SJSA1 (cell line): Measurements from ENCODE around the gene POLG. TPM values are rescaled to one million over a fixed set of nuclear protein-coding genes. Genes with fewer than 3 reads are reported as not detected.

Experiments
- DNase-seq, 2 experiments: peaks; one replicate each; pipeline ENCODE4 v3.0.0-alpha.2; 2015 to 2020; ENCODE audit warnings: low spot score in 2 of 2, low read depth in 1 of 2
- H3K27ac ChIP-seq: fragments of 250-450 bp; sonication (Bioruptor Pico); 2 replicates; pipeline ENCODE4 v1.5.1; 2020; ENCODE audit warnings: mild to moderate bottlenecking, moderate library complexity
- H3K27me3 ChIP-seq: fragments of 250-450 bp; sonication (Bioruptor Pico); replicated peaks from 2 replicates; pipeline ENCODE4 v1.5.1; 2020; ENCODE audit warnings: mild to moderate bottlenecking, moderate library complexity
- H3K36me3 ChIP-seq: fragments of 250-450 bp; sonication (Bioruptor Pico); 2 replicates; pipeline ENCODE4 v1.5.1; 2020; ENCODE audit warnings: mild to moderate bottlenecking
- H3K4me1 ChIP-seq: fragments of 250-450 bp; sonication (Bioruptor Pico); replicated peaks from 2 replicates; pipeline ENCODE4 v1.6.1; 2021; ENCODE audit warnings: mild to moderate bottlenecking
- H3K4me3 ChIP-seq: fragments of 250-450 bp; sonication (Bioruptor Pico); 2 replicates; pipeline ENCODE4 v1.5.1; 2020; ENCODE audit warnings: mild to moderate bottlenecking
- H3K9me3 ChIP-seq: fragments of 250-450 bp; sonication (Bioruptor Pico); replicated peaks from 2 replicates; pipeline ENCODE4 v1.5.1; 2020; ENCODE audit warnings: mild to moderate bottlenecking
- total RNA-seq: library from RNA; depleted of rRNA; stranded (reverse); fragments of >200 nt; shearing (Covaris generic); gene quantifications from 2 replicates; pipeline ENCODE4 v1.2.3, GENCODE V29; 2014

POLG gene
- total RNA-seq, 1 experiment from 2014 or later: 54.9 TPM

- no peak for DNase-seq
- no peak overlapping the region for H3K27ac ChIP-seq
- peaks cover 29% of the 10 kb centered on the region for H3K4me1 ChIP-seq
- peaks cover 70% of the 10 kb centered on the region for H3K36me3 ChIP-seq
- H3K4me3 ChIP-seq: no peak overlapping the region
- H3K9me3 ChIP-seq: no peaks in the 10 kb centered on the region
- no peaks in the 10 kb centered on the region for H3K27me3 ChIP-seq
Observed at GRCh38 chr15:89332446-89332845, 2.2 kb downstream of the POLG start.

DNA sequence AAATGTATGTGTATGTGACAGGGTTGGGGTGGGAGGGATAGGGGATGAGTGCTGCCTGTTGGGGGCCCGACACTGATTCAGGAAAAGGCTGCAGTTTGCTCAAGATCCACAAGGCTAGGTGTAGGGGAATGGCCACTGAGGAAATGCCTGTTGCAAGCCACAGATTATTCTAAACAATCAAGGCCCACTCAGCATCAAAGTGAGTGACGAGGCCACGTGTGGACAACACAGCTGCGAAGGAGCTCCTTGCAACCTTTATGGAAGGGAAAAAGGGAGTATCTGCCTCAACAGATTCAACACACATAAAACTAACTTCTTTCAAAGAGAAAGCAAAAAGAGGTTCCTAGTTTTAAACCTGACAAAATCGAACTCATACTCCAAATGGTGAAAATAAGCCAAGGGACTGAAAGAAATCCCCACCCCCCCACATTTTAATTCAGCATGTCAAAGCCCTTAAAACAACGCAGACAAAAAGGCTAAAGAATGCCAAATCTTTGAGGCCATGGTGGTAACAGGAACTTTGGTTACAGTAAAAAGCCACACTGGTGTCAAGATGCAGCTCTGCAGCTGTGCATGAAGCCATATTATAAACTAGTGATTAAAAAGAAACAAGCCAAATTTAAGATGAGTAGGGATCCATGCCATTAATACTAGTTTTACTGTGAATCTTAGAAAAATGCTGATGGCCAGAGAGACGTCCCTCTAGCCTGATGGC lies 3.6 kb downstream of the POLG start:
- H3K27ac ChIP-seq: no peak overlapping the region
- no peak overlapping the region for H3K4me3 ChIP-seq
- H3K27me3 ChIP-seq: no peaks in the 10 kb centered on the region
- DNase-seq: no peak
- peaks cover 84% of the 10 kb centered on the region for H3K36me3 ChIP-seq
- no peaks in the 10 kb centered on the region for H3K9me3 ChIP-seq
- peaks cover 29% of the 10 kb centered on the region for H3K4me1 ChIP-seq

- no peak for DNase-seq
- Histone ChIP-seq H3K4me1 (peaks cover 23% of the 10 kb centered on the region), H3K36me3 (peaks cover 93% of the 10 kb centered on the region), H3K9me3 (no peaks in the 10 kb centered on the region), H3K4me3 (no peak overlapping the region), H3K27ac (no peak overlapping the region), H3K27me3 (no peaks in the 10 kb centered on the region)
Observed at GRCh38 chr15:89330119-89330518, 4.5 kb downstream of the POLG start.

GRCh38 chr15:89329329-89330084 lies 5.1 kb downstream of the POLG start:
- Histone ChIP-seq H3K4me3 (no peak overlapping the region), H3K36me3 (peaks cover 95% of the 10 kb centered on the region), H3K4me1 (peaks cover 23% of the 10 kb centered on the region), H3K9me3 (no peaks in the 10 kb centered on the region), H3K27ac (no peak overlapping the region), H3K27me3 (no peaks in the 10 kb centered on the region)
- DNase-seq: no peak

DNA sequence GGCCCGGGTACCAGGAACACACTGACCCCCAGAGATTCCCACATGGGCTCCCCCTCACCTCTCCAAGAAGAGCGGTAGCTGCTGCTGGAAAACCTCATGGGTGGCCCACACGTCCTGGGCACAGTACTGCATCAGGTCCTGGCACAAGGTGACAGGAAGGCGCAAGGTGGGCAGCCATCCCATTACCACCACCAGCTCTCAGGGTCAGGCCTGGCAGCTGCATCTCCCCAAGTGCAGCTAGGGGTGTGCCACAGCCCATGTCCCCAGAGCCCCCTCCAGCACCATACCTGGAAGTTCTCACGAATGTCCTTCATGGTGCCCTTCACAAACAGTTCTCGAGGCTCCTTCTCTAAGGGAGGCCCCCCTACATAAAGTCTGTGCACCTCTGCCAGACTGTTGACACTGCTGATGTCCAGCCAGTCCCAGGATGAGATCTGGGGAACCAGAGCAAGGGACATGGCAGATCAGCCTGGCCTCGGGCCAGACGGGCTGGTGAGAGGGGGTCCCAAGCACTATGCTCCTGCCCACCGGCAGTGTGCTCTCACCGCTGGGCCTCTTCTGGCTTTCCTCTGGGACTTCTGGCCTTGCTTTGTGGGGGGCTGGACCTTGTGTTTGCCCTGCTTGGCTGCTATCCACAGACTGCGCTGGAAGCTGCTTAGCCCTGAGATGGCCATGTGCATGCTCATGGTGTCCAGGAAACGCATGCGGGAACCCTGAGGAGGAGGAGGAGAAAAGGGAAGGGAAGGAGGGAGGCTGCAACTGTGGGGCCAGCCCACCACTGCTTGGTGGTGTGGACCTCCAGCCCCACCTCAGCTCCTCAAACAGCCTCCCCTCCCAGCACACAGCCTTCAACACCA lies 6.0 kb downstream of the POLG start:
- DNase-seq: no peak
- H3K4me3 ChIP-seq: no peak overlapping the region

DNA sequence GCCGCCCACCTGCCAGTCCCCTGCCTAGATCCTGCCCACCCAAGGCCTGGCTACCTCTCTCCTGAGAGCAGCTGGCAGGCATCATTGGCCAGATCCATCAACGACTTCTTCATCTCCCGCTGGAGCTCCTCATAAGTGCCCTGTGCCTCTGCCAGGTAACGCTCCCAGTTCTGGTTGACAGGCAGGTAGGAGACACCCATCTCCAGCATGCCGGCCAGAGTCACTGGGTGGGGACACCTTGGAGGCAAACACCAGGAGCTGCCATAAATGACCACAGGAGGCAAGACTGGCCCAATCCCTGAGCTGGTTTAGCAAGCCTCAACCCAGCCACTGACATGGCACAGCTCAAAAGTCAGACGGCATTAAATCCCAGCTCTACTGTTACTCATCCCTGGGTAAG lies 7.5 kb downstream of the POLG start:
- Histone ChIP-seq H3K27ac (no peak overlapping the region), H3K27me3 (no peaks in the 10 kb centered on the region), H3K4me3 (no peak overlapping the region), H3K36me3 (peaks cover 97% of the 10 kb centered on the region), H3K9me3 (no peaks in the 10 kb centered on the region), H3K4me1 (0 out of 2 replicates have a peak, but pooled peaks cover 7% of the 10 kb centered on the region)
- DNase-seq: no peak

More for the DNA sequence above, 6.0 kb downstream of the POLG start:
- Histone ChIP-seq H3K36me3 (peaks cover 95% of the 10 kb centered on the region), H3K9me3 (no peaks in the 10 kb centered on the region), H3K4me1 (peaks cover 19% of the 10 kb centered on the region), H3K27me3 (no peaks in the 10 kb centered on the region), H3K27ac (no peak overlapping the region)

DNA sequence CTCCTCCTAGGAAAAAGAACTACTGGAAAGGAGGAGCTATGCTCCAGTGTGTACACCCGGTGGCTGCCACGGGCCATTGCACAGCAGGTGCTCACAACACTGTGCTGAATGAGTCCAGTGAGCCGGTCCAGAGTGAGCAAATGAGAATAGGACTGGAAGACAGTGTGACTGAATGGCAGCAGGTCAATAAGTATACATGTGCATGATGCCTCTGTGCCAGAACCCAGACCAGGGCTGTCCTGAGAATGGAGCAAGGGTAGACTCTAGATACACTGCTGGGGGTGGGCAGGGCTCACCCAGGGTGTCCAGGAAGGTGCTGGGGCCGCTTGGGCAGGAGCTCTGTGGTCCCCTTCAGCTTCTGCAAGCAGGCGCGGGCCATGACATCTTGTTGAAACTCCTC lies 8.3 kb downstream of the POLG start:
- Histone ChIP-seq H3K4me1 (no peaks in the 10 kb centered on the region), H3K27ac (no peak overlapping the region), H3K4me3 (no peak overlapping the region), H3K36me3 (peaks cover 97% of the 10 kb centered on the region), H3K27me3 (no peaks in the 10 kb centered on the region), H3K9me3 (no peaks in the 10 kb centered on the region)
- no peak for DNase-seq

DNA sequence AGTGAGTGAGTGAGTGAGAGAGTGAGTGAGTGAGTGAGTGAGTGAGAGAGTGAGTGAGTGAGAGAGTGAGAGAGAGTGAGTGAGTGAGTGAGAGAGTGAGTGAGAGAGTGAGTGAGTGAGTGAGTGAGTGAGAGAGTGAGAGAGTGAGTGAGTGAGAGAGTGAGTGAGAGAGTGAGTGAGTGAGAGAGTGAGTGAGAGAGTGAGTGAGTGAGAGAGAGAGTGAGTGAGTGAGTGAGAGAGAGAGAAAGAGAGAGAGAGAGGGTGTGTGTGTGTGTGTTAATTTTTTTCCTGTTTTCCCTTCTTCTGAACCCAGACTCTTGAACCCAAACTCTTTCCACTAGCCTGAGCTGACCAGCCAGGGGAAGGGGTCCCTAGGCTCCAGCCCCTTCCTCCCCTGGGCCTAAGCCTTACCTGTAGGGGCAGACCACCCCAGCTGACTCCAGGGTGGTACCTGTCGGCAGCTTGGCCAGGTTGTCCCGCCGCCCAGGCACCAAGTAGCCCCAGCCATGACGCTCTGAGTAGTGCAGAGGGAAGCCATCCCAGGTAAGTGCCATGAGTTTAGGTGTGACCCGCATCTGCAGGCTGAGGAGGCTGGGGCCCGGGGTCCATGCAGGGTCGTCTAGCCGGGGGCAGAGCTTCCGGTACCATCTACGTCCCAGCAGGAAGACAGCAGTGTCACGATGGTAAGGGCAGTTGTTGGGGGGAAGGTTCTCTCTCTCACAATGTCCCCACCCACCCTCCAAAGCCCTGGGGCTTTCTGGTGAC lies 9.4 kb downstream of the POLG start:
- peaks cover 97% of the 10 kb centered on the region for H3K36me3 ChIP-seq

DNA sequence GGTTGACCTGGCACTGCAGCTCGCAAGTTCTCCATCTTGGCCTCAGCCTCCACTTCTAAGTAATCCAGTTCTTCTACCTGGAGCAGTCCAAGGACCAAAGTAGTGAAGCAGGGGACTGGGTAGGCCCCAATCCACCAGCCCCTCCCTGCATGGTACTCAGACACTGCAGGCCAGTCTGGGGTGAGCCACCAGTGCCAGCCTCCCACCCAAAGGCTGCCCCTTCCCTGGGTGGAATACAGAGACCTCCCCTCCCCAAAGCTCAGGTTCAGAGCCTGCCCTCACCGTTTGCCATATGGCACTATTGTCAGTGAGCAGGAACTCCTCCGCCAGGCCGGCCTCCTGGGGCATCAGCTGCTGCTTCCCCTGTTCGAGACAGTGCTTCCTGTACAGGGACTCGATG lies 10.8 kb downstream of the POLG start:
- Histone ChIP-seq H3K4me3 (no peak overlapping the region), H3K27me3 (no peaks in the 10 kb centered on the region), H3K36me3 (peaks cover 97% of the 10 kb centered on the region), H3K9me3 (no peaks in the 10 kb centered on the region), H3K4me1 (no peaks in the 10 kb centered on the region), H3K27ac (no peak overlapping the region)
- no peak for DNase-seq

More for the DNA sequence above, 9.4 kb downstream of the POLG start:
- Histone ChIP-seq H3K9me3 (no peaks in the 10 kb centered on the region), H3K4me1 (no peaks in the 10 kb centered on the region), H3K4me3 (no peak overlapping the region), H3K27me3 (no peaks in the 10 kb centered on the region), H3K27ac (no peak overlapping the region)
- no peak for DNase-seq

DNA sequence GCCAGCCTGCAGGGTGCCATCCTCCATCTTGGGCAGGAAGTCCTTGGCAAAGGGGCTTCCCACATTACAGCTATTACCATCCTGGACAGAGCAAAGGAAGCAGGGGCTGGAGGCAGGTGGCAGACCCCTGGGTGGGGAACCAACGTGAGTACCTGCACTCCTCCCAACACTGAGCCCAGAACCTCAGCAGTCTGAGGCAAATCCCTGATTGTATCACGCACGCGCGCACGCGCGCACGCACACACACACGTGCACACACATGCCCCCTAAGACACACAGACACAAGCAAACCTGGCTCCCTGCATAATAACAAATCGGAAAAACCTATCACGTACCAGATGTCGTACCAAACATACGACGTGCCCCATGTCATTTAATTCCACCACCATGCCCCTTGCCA lies 11.8 kb downstream of the POLG start:
- Histone ChIP-seq H3K9me3 (no peaks in the 10 kb centered on the region), H3K36me3 (peaks cover 97% of the 10 kb centered on the region), H3K4me1 (no peaks in the 10 kb centered on the region), H3K27ac (no peak overlapping the region), H3K27me3 (no peaks in the 10 kb centered on the region), H3K4me3 (no peak overlapping the region)
- DNase-seq: no peak

DNA sequence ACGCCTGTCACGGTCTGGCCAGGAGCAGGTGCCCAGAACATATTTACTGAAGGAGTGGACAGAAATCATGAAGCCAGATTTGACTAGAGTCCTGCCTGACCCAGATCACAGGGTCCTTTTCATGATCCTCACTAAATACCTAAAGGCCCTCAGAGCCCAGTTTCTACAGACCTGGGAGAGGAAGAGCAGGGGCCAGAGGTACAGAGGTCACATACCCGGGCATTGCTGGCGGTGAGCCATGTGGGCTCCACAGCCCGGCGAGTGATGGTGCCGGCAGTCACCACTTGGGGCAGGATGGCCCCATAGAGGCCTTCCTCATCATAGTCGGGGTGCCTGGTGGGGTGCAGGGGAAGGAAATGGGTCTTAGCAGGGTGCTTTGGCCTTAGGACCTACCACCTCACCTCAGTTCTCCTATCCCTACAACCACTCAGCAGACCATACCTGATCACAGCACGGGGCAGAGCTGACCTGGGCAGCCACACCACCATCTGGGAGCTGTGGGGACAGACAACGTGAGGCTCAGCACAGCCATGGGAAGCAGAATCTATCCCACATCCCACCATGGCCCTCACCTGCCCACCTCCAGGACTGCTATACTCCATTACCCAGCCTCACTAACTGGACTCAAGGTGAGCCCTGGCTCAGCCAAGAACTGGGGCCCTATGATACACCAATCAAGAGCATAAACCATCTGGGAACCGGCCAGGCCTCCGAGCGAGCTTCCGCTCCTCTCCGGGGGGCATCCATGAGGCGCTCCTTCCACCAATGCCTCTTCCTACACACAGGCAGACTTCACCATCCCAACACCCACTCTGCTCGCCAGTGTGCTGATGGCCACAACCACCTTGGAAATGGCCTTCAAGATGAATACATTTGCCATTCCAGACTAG lies 12.9 kb downstream of the POLG start:
- Histone ChIP-seq H3K27me3 (no peaks in the 10 kb centered on the region), H3K36me3 (peaks cover 97% of the 10 kb centered on the region), H3K27ac (no peak overlapping the region), H3K4me1 (no peaks in the 10 kb centered on the region), H3K9me3 (no peaks in the 10 kb centered on the region), H3K4me3 (no peak overlapping the region)
- DNase-seq: no peak

- no peak overlapping the region for H3K27ac ChIP-seq
- DNase-seq: no peak
- H3K27me3 ChIP-seq: no peaks in the 10 kb centered on the region
- no peaks in the 10 kb centered on the region for H3K9me3 ChIP-seq
- peaks cover 97% of the 10 kb centered on the region for H3K36me3 ChIP-seq
- no peak overlapping the region for H3K4me3 ChIP-seq
- no peaks in the 10 kb centered on the region for H3K4me1 ChIP-seq
Observed at GRCh38 chr15:89320200-89320599, 14.4 kb downstream of the POLG start.
